Activated CD4-positive, alpha-beta T cell treated with anti-CD3 and anti-CD28 coated beads, Interleukin-2, Interleukin-6, amounts not matched to agents 100 ng/mL and 50 ng/mL, durations not matched to agents 16 hours and 8 hours (primary cell): ENCODE measurements around the gene ADCY10.

Source experiments
- DNase-seq: peaks from one replicate; pipeline ENCODE4 v3.0.0-alpha.2; 2020

The ADCY10 gene

GRCh38 chr1:167803358-167804207, 110.4 kb downstream of the ADCY10 start:
- peak; percentile 95 for DNase-seq

- DNase-seq = no peak
Measured at GRCh38 chr1:167802235-167802634, 111.7 kb downstream of the ADCY10 start.

GRCh38 chr1:167800251-167800650, 113.7 kb downstream of the ADCY10 start:
- DNase-seq = no peak

- no peak for DNase-seq
Measured at GRCh38 chr1:167799747-167800146, 114.2 kb downstream of the ADCY10 start.

- DNase-seq = no peak
Measured at GRCh38 chr1:167798952-167799351, 115.0 kb downstream of the ADCY10 start.

GRCh38 chr1:167797015-167797414, 116.9 kb downstream of the ADCY10 start:
- DNase-seq = peak; percentile 21

- DNase-seq = no peak
Measured at GRCh38 chr1:167795810-167796740, 117.9 kb downstream of the ADCY10 start.

GRCh38 chr1:167794043-167794442, 119.9 kb downstream of the ADCY10 start:
- no peak for DNase-seq

- no peak for DNase-seq
Measured at GRCh38 chr1:167792188-167792565, 121.8 kb downstream of the ADCY10 start.

- DNase-seq = no peak
Measured at GRCh38 chr1:167791281-167792187, 122.4 kb downstream of the ADCY10 start.

- no peak for DNase-seq
Measured at GRCh38 chr1:167790117-167790516, 123.8 kb downstream of the ADCY10 start.

GRCh38 chr1:167789501-167789900, 124.4 kb downstream of the ADCY10 start:
- no peak for DNase-seq

GRCh38 chr1:167786502-167786901, 127.4 kb downstream of the ADCY10 start:
- DNase-seq = no peak

- DNase-seq = no peak
Measured at GRCh38 chr1:167784876-167785550, 128.9 kb downstream of the ADCY10 start.

- no peak for DNase-seq
Measured at GRCh38 chr1:167782946-167783345, 131.0 kb downstream of the ADCY10 start.

GRCh38 chr1:167781558-167781957, 132.4 kb downstream of the ADCY10 start:
- DNase-seq = no peak

- DNase-seq = no peak
Measured at GRCh38 chr1:167777269-167777650, 136.7 kb downstream of the ADCY10 start.

- no peak for DNase-seq
Measured at GRCh38 chr1:167776616-167777268, 137.2 kb downstream of the ADCY10 start.

GRCh38 chr1:167776151-167776550, 137.8 kb downstream of the ADCY10 start:
- DNase-seq = no peak

- no peak for DNase-seq
Measured at GRCh38 chr1:167775178-167775577, 138.8 kb downstream of the ADCY10 start.

- DNase-seq = no peak
Measured at GRCh38 chr1:167774710-167775109, 139.2 kb downstream of the ADCY10 start.

- no peak for DNase-seq
Measured at GRCh38 chr1:167773516-167773915, 140.4 kb downstream of the ADCY10 start.
